OCI-LY7 (cell line): ENCODE data around the gene SOAT2. TPM values are rescaled to one million over a fixed set of nuclear protein-coding genes. Genes with fewer than 3 reads are reported as not detected.

Source experiments
- BruUV-seq: library from RNA; stranded (reverse); fragments of 400-500 nt; replicated peaks from 2 replicates; lab custom pipeline; 2021; lab: Mats Ljungman, UMichigan
- CTCF ChIA-PET: fragments of 300-600 bp; sonication (Branson Sonifier 250); formaldehyde crosslinking; loops from one replicate; lab custom pipeline; 2022; ENCODE audit warnings: antibody characterized with exemption; ENCODE audit not compliant: unreplicated experiment; lab: Charles Lee
- POLR2A ChIA-PET: fragments of 300-600 bp; sonication (Branson Sonifier 250); formaldehyde crosslinking; loops from one replicate; lab custom pipeline; 2022; ENCODE audit warnings: antibody characterized with exemption; lab: Charles Lee
- DNase-seq: peaks from one replicate; pipeline ENCODE4 v3.0.0-alpha.2; 2015; ENCODE audit warnings: low spot score
- H2AFZ ChIP-seq: fragments of 200-600 bp; sonication (generic), shearing (Covaris generic); 2 replicates; pipeline ENCODE4 v1.6.1; 2014; ENCODE audit warnings: mild to moderate bottlenecking, antibody characterized with exemption, low read length, moderate library complexity
- H3K27ac ChIP-seq: fragments of 200-600 bp; sonication (generic); 2 replicates; pipeline ENCODE4 v1.5.1; 2014; ENCODE audit warnings: mixed run types, low read depth, mild to moderate bottlenecking, moderate library complexity, low read length, inconsistent platforms; ENCODE audit not compliant: poor library complexity, severe bottlenecking
- H3K36me3 ChIP-seq: fragments of 200-600 bp; sonication (generic); 2 replicates; pipeline ENCODE4 v1.6.1; 2014; ENCODE audit warnings: mild to moderate bottlenecking, antibody characterized with exemption, low read length, moderate library complexity, mixed read lengths; ENCODE audit not compliant: insufficient read depth
- H3K4me1 ChIP-seq: fragments of 200-600 bp; sonication (generic); 2 replicates; pipeline ENCODE4 v1.5.1; 2014; ENCODE audit warnings: mild to moderate bottlenecking, low read length; ENCODE audit not compliant: insufficient read depth, poor library complexity, severe bottlenecking
- H3K4me2 ChIP-seq: fragments of 200-600 bp; sonication (generic); 2 replicates; pipeline ENCODE4 v1.6.1; 2014; ENCODE audit warnings: mild to moderate bottlenecking, low read length
- H3K4me3 ChIP-seq: fragments of 200-600 bp; sonication (generic); 2 replicates; pipeline ENCODE4 v1.5.1; 2014; ENCODE audit warnings: mild to moderate bottlenecking, low read depth, low read length; ENCODE audit not compliant: poor library complexity, severe bottlenecking
- H3K79me2 ChIP-seq: fragments of 200-600 bp; sonication (generic); 2 replicates; pipeline ENCODE4 v1.6.1; 2016; ENCODE audit warnings: low read depth, mild to moderate bottlenecking, low read length, moderate library complexity, mixed read lengths; ENCODE audit not compliant: insufficient read depth
- H3K9me2 ChIP-seq: fragments of 200-600 bp; sonication (generic); 2 replicates; pipeline ENCODE4 v1.6.1; 2016; ENCODE audit warnings: mild to moderate bottlenecking, low read length, mixed read lengths; ENCODE audit not compliant: insufficient read depth
- H3K9me3 ChIP-seq: fragments of 200-600 bp; sonication (generic); 2 replicates; pipeline ENCODE4 v1.6.1; 2014; ENCODE audit warnings: mild to moderate bottlenecking, mixed run types, low read length, mixed read lengths
- H4K20me1 ChIP-seq: fragments of 200-600 bp; sonication (generic); 2 replicates; pipeline ENCODE4 v1.6.1; 2014; ENCODE audit warnings: mild to moderate bottlenecking, antibody characterized with exemption, low read length, moderate library complexity, mixed read lengths; ENCODE audit not compliant: insufficient read depth
- EZH2phosphoT487 ChIP-seq: fragments of 200-600 bp; sonication (generic); IDR thresholded peaks from 2 replicates; pipeline ENCODE4 v1.6.1; 2018; ENCODE audit warnings: low read depth, borderline replicate concordance, mild to moderate bottlenecking, mixed run types, antibody characterized with exemption, low read length, moderate library complexity, mixed read lengths
- intact Hi-C: fragments of 100-400 bp; cut with micrococcal nuclease; formaldehyde crosslinking; loops from one replicate; pipeline ENCODE4 v1.10.0; 2022; ENCODE audit not compliant: unreplicated experiment
- total RNA-seq, 2 experiments: library from RNA; depleted of rRNA in 1 of 2; stranded (reverse); fragments of >200 nt in 1 of 2; shearing (Covaris generic) in 1 of 2; gene quantifications; 2 replicates each; pipeline ENCODE4 v1.2.3, GENCODE V29; 2014 to 2022
- TF ChIP-seq, protein P1 (sequence below): fragments of 200-600 bp; sonication (generic); conservative IDR thresholded peaks from 2 replicates; pipeline ENCODE4 v1.5.1; 2014; ENCODE audit warnings: mild to moderate bottlenecking, antibody characterized with exemption, low read length, moderate library complexity, mixed read lengths

SOAT2 gene
- total RNA-seq, 2 experiments from 2014 or later = 0.06 to 1.8 TPM

DNA sequence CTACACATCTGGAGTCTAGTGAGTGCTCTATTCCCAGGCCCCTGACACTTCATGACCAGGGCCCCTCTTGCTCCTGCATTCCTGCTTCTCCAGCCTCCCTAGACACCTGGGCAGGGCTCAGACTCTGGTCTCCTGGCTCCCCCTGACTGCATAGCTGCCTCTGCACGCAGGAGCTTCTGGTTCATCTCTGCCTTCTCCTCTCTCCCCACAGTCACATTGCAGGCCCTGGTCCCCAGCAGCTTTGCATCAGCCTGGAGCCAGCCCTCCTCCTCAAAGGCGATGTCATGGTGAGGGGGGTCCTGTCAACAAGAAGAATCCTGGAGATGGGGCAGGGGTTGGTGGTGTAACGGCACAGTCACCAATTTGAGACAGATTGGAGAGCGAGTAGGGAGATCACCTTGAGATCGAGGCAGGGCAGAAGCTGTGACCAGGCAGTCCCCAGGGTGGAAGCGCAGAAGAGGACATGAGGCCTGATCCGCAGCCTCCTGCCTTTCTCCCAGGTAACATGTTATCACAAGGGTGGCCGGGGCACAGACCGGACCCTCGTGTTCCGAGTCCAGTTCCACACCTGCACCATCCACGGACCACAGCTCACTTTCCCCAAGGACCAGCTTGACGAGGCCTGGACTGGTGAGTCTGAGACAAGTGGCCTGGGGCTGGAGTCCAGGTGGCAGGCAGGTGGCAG lies 45.3 kb upstream of the SOAT2 start:
- H2AFZ ChIP-seq = no peak overlapping the region
- no peak overlapping the region for H3K4me3 ChIP-seq
- H3K4me2 ChIP-seq = no peak overlapping the region
- TF ChIP-seq, protein P1, sequence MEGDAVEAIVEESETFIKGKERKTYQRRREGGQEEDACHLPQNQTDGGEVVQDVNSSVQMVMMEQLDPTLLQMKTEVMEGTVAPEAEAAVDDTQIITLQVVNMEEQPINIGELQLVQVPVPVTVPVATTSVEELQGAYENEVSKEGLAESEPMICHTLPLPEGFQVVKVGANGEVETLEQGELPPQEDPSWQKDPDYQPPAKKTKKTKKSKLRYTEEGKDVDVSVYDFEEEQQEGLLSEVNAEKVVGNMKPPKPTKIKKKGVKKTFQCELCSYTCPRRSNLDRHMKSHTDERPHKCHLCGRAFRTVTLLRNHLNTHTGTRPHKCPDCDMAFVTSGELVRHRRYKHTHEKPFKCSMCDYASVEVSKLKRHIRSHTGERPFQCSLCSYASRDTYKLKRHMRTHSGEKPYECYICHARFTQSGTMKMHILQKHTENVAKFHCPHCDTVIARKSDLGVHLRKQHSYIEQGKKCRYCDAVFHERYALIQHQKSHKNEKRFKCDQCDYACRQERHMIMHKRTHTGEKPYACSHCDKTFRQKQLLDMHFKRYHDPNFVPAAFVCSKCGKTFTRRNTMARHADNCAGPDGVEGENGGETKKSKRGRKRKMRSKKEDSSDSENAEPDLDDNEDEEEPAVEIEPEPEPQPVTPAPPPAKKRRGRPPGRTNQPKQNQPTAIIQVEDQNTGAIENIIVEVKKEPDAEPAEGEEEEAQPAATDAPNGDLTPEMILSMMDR = no peak
- TF ChIP-seq EZH2phosphoT487 = no peak
- H4K20me1 ChIP-seq = no peaks in the 10 kb centered on the region
- no peaks in the 10 kb centered on the region for H3K36me3 ChIP-seq
- no peak for DNase-seq
- ChIA-PET CTCF (interaction anchor here (1.2 kb wide), 1 partner anchor 8 kb away, joined by 6 read pairs; no protein-coding TSS in a partner anchor), POLR2A (interaction anchor here (0.5 kb wide), 1 partner anchor 227 kb away, joined by 3 read pairs; no protein-coding TSS in a partner anchor)
- BruUV-seq = no TSS peak
- intact Hi-C loops = no loop called here
- H3K4me1 ChIP-seq = peaks cover 6% of the 10 kb centered on the region
- no peak overlapping the region for H3K27ac ChIP-seq
- no peaks in the 10 kb centered on the region for H3K79me2 ChIP-seq
- H3K9me3 ChIP-seq = no peaks in the 10 kb centered on the region
- H3K9me2 ChIP-seq = no peaks in the 10 kb centered on the region

DNA sequence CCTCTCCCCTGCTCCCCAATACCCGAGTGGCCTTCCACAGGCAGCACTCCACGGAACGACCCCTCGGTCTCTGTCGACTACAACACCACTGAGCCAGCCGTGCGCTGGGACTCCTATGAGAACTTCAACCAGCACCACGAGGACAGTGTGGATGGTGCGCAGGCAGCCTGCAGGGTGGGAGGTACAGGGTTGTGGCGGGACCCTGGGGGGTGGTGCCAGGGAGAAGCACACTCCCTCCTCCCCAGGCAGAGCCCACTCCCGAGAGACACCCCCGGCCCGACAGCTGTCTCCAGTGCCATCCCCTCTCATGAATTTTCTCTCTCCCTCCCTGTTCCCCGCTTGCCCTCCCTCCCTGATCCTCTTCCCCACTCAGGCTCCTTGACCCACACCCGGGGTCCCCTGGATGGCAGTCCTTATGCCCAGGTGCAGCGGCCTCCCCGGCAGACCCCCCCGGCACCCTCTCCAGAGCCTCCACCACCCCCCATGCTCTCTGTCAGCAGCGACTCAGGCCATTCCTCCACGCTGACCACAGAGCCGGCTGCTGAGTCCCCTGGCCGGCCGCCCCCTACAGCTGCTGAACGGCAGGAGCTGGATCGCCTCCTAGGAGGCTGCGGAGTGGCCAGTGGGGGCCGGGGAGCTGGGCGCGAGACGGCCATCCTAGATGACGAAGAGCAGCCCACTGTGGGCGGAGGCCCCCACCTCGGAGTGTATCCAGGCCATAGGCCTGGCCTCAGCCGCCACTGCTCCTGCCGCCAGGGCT lies 44.4 kb upstream of the SOAT2 start:
- Histone ChIP-seq H3K4me2 (no peak overlapping the region), H3K4me1 (peaks cover 1% of the 10 kb centered on the region), H3K9me3 (no peaks in the 10 kb centered on the region), H3K9me2 (no peaks in the 10 kb centered on the region), H4K20me1 (no peaks in the 10 kb centered on the region), H3K79me2 (no peaks in the 10 kb centered on the region), H3K27ac (no peak overlapping the region), H3K4me3 (no peak overlapping the region), H2AFZ (no peak overlapping the region), H3K36me3 (no peaks in the 10 kb centered on the region)
- TF ChIP-seq, protein P1 = no peak
- TF ChIP-seq EZH2phosphoT487 = no peak
- DNase-seq = no peak
- CTCF ChIA-PET = no interaction called here
- POLR2A ChIA-PET = no interaction called here
- intact Hi-C loops = no loop called here
- no TSS peak for BruUV-seq
